Right hindlimb (tissue), 1 donor: Measurements from ENCODE around the gene OVCA2.

Source experiments
- DNase-seq: peaks from one replicate; pipeline ENCODE4 v3.0.0-alpha.2; 2018

The OVCA2 gene

GRCh38 chr17:2090210-2090641, 48.4 kb downstream of the OVCA2 start:
- no peak for DNase-seq

- DNase-seq: peak; percentile 91
These were observed 49.1 kb downstream of the OVCA2 start for GRCh38 chr17:2090804-2091534.

- DNase-seq: no peak
These were observed 50.4 kb downstream of the OVCA2 start for GRCh38 chr17:2092253-2092652.
